DMS153 (cell line): ENCODE data around the gene BIRC3.
"Not testable (repeated sequence)": the region's sequence is repeated elsewhere in the genome, so short reads cannot be mapped to it uniquely, and the experiment has no call there.

Experiments used
- DNase-seq: peaks from one replicate; lab custom pipeline; 2025; lab: John Stamatoyannopoulos, UW

Gene BIRC3

DNA sequence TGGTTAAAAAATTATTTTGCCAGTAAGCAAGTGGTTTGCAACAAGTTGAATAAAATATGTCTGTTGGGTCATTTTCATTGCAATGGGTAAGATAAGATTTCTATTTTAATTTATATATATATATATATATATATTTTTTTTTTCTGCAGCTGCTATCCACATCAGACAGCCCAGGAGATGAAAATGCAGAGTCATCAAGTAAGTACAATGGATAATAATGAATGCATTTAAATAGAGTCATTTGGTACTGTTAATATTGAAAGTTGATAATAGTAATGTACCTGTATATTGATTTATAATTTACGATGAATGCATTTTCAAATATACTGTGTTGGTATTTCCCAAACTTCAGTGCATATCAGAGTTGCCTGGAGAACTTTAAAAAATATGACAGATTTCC lies 11.5 kb downstream of the BIRC3 start:
- no peak for DNase-seq

DNA sequence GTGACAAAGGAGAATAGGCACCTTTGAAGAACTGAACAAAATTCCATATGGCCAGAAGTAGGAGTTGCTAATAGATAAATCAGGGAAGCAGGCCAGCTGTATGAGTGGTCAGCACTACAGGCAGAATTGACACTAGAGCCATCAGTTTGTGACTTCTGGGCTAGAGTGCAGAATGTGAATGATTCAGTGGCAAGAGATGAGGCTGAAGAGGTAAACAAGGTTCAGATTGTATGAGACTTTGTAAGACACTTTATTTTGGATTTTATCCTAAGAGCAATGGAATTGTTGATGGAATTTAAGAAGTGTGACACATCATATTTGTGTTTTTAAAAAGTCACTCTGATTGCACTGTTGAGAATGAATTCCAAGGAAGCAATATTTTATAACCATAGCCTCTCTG lies 12.9 kb downstream of the BIRC3 start:
- no peak for DNase-seq

DNA sequence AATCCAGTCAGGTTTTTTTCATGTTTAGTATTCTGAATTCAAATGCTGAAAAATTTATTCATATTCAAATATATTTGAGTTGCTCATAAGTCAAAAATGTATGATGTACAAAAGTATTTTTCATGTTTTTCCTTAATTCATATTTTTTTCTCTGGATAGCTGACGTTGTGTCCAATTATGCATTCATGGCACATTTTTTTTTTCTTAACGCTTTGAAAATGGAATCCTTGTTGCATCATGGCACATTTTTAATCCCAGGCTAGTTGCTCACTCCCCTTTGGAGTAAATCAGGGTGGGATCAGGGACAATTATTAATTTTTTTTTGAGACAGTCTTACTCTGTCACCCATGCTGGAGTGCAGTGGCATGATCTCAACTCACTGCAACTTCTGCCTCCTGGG lies 14.1 kb downstream of the BIRC3 start:
- no peak for DNase-seq

DNA sequence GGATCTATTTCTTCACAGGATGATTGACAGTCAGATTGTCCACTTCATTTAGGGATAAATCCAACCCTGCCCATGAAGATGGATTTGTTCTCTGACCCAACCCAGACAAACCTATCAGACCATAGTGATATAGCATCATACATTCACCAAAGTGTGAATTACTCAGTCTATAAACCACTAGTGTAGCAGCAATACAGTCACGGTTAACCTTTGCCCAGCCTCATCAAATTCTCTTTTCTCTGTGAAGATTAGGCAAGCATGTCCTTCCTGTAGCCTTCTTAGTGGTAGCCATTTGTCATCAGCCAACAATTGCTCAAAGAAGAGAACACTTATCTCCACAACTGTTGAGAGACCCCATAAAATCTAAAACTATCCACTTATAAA lies 15.3 kb downstream of the BIRC3 start:
- DNase-seq, result no peak

DNA sequence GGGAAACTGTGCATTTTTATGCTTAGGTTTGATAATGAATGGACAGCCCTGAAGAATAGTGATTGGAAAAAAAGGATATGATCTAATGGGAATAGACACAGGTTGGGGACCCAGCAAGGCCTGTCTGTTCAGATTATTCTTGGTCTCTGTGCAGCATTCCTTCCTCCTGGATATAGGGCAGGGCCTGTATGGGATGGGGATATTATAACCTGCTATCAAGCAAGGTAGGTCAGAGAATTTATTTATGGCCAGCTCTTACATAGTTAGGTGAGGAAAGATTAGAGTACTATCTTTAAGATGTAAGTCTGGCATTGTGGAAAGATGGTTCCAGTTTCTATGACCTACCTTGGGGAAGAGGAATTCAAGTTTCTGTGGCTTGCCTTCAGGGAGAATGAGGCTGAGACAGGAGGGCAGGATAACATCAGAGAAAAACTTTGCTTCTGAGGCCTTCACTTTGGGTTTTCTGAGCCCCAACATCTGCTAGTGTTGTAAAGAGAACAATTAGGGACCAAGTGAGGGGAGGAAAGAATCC lies 21.3 kb downstream of the BIRC3 start:
- no peak for DNase-seq

DNA sequence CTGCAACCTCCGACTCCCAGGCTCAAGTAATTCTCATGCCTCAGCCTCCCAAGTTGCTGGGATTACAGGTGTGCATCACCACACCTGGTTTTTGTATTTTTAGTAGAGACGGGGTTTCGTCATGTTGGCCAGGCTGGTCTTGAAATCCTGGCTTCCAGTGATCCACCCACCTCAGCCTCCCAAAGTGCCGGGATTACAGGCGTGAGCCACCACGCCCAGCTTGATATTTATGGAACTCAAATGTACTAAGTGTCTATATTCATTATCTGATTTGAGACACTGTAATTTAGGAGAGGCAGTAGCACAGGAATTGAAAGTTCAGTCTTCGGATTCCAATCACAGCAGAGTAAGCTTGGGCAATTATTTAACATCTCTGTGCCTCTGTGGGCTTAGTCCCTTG lies 24.0 kb downstream of the BIRC3 start:
- DNase-seq, result not testable (repeated sequence)

DNA sequence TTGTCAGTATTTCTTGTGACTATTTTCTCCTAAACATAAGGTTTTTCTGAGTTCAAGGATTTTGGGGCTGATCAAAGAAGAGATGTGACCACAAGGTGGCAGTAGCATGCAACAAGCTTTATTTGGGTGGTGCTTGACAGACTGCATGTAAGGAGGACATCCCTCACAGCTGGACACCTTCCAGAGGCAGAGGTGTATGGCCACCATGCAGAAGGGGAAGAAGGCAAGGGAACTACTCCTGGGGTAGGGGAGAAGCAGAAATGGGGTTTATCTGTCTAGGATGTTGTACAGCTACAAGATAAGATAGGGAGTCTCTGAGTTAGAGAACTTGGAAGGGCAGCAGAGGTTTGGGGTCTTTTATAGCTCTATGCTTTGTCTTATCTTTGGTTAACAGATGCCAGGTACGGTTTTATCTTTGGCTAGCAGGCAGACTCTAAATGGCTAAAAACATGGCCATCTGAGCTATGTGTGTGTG lies 24.6 kb downstream of the BIRC3 start:
- DNase-seq, result peak; percentile 32

DNA sequence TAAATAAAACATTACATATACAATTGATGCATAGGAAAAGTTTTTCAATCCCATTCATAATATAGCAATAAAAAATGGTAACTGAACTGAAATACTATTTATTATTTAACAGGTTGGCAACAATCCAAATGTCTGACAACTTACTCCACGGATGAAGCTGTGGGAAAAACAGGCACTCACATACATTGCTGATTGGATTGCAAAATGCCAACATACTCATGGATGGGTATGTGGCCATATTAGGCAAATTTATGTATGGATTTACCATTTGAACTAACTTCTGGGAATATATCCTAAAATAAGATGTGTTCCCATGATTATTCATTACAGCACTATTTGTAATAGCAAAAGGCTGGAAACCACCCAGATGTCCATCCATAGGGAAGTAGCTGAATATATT lies 26.5 kb downstream of the BIRC3 start:
- no peak for DNase-seq

DNA sequence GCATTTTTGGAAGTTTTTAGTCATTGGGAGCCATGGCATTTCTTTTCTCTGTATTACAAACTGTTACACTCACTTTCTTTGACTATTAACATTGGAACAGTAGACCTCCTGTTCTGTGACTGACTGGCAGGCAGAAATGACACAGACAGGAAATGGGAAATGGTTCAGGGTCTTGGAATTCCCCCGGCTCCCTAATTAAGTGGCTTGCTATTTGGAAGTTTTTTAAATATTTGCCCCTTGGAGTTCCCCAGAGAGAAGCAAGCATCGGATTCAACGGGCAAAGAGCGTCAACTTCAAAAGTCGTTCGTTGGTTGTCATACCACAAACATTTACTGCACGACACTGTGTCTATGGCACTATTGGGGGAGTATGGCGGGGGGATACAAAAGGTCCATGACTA lies 28.6 kb downstream of the BIRC3 start:
- DNase-seq, result no peak

DNA sequence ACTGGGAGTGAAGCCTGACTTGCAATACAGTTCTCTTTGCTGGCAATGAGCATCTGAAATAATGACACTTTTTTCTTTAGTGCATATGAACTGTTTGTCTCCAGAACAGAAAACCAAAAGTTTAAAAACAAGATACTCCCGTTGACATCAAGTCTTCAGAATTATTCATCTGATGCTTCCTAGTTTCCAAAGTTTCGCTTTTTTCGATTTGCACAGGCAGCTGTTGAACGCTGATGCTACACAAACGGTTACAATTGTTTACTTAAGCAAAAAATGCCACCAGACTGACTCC lies 29.1 kb downstream of the BIRC3 start:
- DNase-seq, result no peak

DNA sequence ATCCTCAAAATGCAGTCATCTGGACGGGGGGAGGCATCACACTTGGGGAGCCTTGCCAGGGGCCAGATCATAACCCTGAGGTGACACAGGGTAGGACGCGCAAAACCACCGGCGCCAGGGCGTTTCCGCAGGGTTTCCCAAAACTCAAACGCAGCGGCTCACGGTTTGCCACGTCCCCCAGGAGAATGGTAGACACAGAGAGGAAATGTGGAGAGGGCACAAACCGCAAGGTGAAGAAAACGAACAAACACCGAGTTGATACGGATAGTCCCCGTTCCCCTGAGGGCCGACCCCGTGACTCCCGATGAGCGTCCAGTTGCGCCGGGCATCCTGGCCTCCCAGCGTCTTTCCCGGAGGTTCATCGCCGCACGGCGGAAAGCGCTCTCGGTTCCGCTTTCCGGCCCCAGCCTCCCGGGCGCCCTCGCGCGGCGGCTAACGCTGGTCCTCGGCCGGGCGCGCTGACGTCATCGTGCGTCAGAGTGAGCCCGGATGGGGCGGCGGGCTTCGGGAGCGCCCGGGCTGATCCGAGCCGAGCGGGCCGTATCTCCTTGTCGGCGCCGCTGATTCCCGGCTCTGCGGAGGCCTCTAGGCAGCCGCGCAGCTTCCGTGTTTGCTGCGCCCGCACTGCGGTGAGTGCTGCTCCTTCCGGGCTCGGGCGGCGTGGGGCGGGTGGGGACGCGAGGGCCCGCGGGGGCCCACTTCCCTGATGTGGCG lies 29.6 kb downstream of the BIRC3 start, which contains the start of gene BIRC2:
BIRC2 (plus strand) TSS at position 467 of the 714 bp plus-strand sequence. CDS start 2,641 bp downstream, outside the sequence.
- peak; percentile 81 for DNase-seq

DNA sequence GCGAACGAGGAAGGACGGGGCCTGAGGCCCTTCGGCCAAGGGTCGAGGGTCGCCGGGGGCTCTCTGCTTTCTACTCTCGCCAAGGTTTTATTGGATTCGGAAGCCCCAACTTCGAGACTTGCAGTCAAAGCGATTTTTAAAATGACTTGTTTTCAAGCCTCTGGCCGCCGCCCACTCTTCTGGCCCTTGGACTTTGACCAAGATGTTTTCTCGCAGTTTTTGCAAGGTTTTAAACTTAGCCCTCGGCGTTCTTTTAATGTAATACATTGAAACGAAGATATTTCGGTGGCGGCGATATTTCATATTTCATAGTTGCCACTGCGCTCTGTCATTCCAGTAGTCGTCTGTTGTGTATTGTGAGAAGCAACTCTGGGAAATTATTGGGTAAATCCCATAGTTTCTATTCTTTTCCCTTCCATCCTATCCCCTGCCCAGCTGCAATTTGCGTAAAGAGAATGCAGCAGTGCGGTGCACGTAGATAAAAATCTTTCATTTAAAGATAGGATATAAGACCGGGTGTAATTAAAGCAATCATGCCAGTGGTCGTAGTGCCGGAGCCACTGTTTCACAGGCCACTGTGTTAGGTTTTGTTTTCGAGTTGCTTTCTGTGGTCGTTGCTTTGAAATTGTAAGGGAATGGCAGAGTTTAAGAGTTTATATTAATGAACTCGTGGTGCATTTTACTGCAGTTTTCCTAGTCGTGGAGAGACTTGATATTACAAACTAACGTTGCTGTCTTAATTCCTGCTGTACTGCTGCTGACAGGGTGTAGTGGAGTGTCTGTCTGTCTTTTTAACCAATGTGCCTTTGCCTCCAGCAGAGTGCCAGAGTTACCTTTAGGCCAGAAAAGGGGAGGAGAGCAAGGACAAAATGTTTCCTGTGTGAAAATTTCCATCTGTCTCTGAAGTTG lies 30.4 kb downstream of the BIRC3 start:
- DNase-seq, result no peak

DNA sequence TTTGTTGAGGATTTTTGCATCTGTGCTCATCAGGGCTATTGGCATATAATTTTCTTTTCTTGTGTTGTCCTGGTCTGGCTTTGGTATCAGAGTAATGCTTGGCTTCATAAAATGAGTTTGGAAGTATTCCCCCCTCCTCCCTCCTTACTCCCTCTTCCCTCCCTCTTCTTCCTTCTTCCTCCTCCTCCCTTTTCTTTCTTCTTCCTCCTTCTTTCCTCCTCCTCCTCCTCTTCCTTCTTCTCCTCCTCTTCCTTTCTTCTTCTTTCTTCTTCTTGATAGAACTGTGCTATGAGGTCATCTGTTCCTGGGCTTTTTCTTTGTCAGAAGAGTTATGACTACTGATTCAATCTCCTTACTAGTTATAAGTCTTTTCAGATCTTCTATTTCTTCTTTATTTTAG lies 39.8 kb downstream of the BIRC3 start:
- DNase-seq, result no peak

DNA sequence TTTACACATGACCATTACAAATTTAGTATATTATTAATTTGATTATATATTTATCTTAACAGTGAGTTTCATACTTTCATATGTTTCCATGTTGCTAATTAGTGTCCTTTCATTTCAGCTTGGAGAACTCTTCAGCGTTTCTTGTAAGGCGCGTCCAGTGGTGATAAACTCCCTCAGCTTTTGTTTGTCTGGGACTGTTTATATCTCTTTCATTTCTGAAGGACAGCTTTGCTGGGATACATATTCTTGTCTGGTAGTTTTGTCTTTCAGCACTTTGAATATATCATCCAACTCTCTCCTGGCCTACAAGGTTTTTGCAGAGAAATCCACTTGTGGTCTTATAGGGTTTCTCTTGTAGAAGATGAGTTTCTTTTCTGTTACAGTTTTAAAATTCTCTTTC lies 42.1 kb downstream of the BIRC3 start:
- no peak for DNase-seq

DNA sequence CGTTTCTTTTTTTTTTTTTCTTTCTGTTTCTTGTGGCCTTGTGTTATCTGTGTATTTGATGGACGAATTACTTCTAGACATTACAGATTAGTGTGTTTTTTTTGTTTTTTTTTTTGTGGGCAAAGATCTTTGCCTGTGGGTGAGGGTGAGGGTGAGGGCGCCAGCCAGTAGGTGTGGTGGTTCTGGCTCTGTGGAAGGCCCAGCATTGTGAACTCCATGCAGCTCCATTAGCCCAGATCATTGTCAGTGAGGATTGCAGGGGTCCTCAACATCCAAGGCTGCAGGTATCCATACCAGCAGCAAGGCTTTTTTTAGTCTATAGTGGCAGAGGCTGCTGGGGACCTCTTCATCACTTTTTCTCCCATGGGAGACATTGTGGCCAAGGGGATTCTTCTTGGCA lies 43.4 kb downstream of the BIRC3 start:
- no peak for DNase-seq

DNA sequence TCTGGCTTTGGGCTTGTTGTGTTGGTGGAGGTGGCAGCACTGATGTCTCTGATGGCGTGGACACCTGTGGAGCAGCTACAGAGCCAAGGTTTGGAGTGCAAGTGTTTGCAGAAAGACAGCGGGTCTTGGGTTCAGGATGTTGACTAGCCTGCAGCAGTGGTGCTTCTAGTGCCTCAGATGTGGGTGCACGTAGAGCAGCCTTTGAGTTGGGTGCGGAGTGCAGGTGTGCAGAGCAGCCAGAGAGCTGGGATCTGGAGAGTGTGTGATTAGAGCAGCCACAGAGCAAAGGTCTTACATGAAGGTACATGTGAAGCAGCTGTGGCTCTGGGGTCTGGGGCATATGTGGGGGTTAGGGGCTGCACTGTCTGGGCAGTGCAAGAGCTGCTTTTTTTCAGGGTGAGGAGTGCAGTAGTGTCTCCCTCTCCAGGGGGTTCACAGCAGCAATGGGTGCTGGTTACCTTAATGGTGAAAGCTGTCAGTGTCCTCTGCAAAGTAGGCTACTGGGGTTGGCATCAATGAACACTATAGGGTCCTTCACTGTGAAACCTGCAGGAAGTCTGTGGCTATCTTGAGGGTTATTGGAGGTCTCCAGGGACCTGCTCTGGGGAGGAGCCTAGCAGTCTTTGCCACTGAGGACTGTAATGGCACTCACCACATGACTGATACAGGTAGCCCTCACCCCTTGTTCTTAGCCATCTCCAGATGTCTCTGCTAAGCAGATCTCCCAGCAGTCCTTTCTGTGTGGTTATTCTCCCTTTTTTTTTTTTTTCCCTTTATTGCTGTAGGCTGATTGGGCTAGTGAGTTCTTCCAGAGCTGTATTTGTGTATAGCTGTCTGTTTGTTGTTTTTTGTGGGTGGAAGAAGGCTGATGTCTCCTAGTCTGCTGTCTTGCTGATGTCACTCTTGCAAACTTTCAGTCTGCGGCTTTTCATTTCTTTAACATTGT lies 44.1 kb downstream of the BIRC3 start:
- DNase-seq, result no peak

DNA sequence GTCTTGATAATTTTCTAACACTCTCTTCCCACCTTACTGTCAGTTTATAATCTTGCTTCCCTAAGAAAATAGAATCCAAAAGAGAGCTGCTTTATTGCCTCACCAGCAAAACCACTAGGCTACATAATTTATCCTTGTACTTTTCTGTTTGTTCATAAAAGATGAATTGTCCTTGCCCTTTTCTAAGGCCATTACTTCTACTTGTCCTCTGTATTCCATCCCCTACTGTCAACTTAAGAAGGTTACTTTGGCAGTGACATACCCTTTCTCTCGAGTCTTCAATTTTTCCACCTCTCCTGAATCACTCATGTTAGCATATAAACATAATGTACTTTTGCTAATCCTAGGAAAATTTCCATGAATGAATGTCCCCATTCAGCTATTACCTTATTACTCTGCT lies 47.7 kb downstream of the BIRC3 start:
- no peak for DNase-seq

DNA sequence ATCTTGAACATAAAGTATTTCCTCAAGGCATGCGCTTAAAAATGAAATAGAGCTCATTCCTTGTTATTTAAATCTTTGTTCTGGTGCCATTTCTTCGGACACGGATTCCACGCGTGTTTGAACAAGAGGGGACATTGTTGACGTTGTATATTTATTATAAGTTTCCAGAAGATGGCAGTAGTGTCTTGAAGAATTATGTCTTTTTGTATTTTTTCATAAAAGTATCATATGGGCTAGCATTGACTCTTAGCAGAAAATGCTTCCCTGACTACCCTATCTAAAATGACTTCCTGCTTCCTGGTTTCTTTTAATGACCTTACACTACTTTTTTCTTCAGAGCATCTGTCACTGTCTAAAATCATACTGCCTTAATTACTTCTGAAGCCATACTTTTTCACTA lies 50.1 kb downstream of the BIRC3 start:
- no peak for DNase-seq

DNA sequence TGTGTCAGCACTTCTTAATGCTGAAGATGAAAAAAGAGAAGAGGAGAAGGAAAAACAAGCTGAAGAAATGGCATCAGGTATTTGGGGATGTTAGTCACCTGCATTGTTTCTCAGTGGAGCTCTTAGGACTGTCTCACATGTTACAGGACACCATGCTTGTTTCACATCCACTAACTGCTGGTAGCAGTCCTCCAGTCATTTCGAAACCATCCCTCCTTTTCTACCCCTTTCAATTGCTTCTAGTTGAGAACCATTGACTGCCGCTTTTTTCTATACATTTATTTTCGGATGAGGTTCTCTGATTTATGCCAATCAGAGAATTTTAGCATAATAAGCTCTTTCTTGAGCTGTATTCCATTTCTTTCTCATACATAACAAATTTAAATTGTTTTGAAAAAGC lies 51.2 kb downstream of the BIRC3 start:
- DNase-seq, result no peak

DNA sequence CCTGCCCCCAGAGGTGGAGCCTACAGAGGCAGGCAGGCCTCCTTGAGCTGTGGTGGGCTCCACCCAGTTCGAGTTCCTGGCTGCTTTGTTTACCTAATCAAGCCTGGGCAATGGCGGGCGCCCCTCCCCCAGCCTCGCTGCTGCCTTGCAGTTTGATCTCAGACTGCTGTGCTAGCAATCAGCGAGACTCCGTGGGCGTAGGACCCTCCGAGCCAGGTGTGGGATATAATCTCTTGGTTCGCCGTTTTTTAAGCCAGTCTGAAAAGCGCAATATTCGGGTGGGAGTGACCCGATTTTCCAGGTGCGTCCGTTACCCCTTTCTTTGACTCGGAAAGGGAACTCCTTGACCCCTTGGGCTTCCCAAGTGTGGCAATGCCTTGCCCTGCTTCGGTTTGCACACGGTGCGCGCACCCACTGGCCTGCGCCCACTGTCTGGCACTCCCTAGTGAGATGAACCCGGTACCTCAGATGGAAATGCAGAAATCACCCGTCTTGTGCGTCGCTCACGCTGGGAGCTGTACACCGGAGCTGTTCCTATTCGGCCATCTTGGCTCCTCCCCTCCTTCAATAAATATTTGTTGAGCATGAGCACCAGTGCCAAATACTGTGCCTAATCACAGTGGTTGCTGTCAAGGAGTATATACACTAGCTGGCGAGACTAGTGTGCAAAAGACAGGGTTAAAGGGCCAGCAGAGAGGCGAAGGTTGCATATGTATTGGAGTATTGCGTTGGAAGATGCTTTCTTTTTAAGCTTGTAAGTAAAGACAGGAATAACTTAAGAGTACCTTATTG lies 57.5 kb downstream of the BIRC3 start:
- DNase-seq, result not testable (repeated sequence)

DNA sequence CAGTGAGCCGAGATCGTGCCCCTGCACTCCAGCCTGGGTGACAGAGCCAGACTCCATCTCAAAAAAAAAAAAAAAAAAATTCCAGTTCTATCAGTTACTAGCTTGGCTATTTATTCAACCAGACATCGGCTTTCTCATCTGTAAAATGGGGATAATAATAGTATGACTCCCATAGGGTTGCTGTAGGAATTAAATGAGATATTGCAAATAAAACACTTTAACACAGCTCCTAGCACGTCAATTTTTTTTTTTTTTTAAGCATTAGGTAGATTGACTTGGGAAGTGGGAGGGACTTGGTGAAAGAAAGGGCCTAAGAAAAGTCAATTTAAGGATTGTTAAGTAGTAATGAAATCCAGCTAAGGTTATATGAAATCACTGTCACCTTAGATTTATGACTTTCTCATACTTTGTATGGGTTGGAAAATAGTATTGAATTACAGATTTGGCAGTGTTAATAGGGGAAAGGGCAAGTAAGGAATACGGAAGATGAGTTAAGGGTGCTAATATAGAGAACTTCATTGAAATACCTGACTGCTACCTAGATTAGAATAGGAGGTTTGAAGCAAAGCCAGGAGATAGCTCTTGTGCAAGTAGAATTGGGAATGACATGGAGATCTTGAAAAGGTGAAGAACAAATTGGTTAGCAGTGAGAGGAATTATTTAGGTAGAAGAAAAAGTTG lies 58.6 kb downstream of the BIRC3 start:
- DNase-seq, result no peak
